Activated naive CD4-positive, alpha-beta T cell treated with anti-CD3 and anti-CD28 coated beads, Interleukin-2, amount 50 U/mL, for 24 hours (primary cell): ENCODE results near the gene LAMB4.

Experiments
- H3K27ac Mint-ChIP-seq: one replicate; pipeline ENCODE4 v1.8.0; 2021; ENCODE audit warnings: mild to moderate bottlenecking, mixed read lengths
- H3K27me3 Mint-ChIP-seq: one replicate; pipeline ENCODE4 v1.8.0; 2021; ENCODE audit warnings: mixed read lengths
- H3K36me3 Mint-ChIP-seq: one replicate; pipeline ENCODE4 v1.8.0; 2021; ENCODE audit warnings: mixed read lengths
- H3K4me1 Mint-ChIP-seq: one replicate; pipeline ENCODE4 v1.8.0; 2021; ENCODE audit warnings: mixed read lengths
- H3K4me3 Mint-ChIP-seq: one replicate; pipeline ENCODE4 v1.8.0; 2021; ENCODE audit warnings: mild to moderate bottlenecking, mixed read lengths
- H3K9me3 Mint-ChIP-seq: one replicate; pipeline ENCODE4 v1.8.0; 2021; ENCODE audit warnings: mixed read lengths

LAMB4 gene

GRCh38 chr7:107978815-107979408, 151.2 kb downstream of the LAMB4 start:
- Mint-ChIP-seq H3K27ac (no peak overlapping the region), H3K4me1 (no peaks in the 10 kb centered on the region), H3K36me3 (no peaks in the 10 kb centered on the region), H3K27me3 (peaks cover 6% of the 10 kb centered on the region), H3K9me3 (no peaks in the 10 kb centered on the region), H3K4me3 (no peak overlapping the region)

GRCh38 chr7:107977048-107977447, 153.1 kb downstream of the LAMB4 start:
- H3K4me3 Mint-ChIP-seq, result no peak overlapping the region
- H3K4me1 Mint-ChIP-seq, result no peaks in the 10 kb centered on the region
- no peak overlapping the region for H3K27ac Mint-ChIP-seq
- peaks cover 6% of the 10 kb centered on the region for H3K27me3 Mint-ChIP-seq
- no peaks in the 10 kb centered on the region for H3K9me3 Mint-ChIP-seq
- H3K36me3 Mint-ChIP-seq, result no peaks in the 10 kb centered on the region

- H3K4me3 Mint-ChIP-seq, result no peak overlapping the region
- no peak overlapping the region for H3K27ac Mint-ChIP-seq
- no peaks in the 10 kb centered on the region for H3K36me3 Mint-ChIP-seq
- H3K4me1 Mint-ChIP-seq, result no peaks in the 10 kb centered on the region
- peaks cover 6% of the 10 kb centered on the region for H3K27me3 Mint-ChIP-seq
- H3K9me3 Mint-ChIP-seq, result no peaks in the 10 kb centered on the region
Measured at GRCh38 chr7:107976620-107977019, 153.5 kb downstream of the LAMB4 start.

GRCh38 chr7:107975394-107976013, 154.7 kb downstream of the LAMB4 start:
- Mint-ChIP-seq H3K27me3 (peaks cover 6% of the 10 kb centered on the region), H3K4me1 (no peaks in the 10 kb centered on the region), H3K4me3 (no peak overlapping the region)

GRCh38 chr7:107973861-107974260, 156.3 kb downstream of the LAMB4 start:
- Mint-ChIP-seq H3K4me3 (no peak overlapping the region), H3K27ac (no peak overlapping the region), H3K36me3 (no peaks in the 10 kb centered on the region), H3K4me1 (no peaks in the 10 kb centered on the region), H3K9me3 (no peaks in the 10 kb centered on the region), H3K27me3 (peaks cover 6% of the 10 kb centered on the region)

More at GRCh38 chr7:107975394-107976013, 154.7 kb downstream of the LAMB4 start:
- H3K27ac Mint-ChIP-seq, result no peak overlapping the region
- no peaks in the 10 kb centered on the region for H3K36me3 Mint-ChIP-seq
- H3K9me3 Mint-ChIP-seq, result no peaks in the 10 kb centered on the region
